EH (cell line): ENCODE measurements around the gene CPAMD8.
"Not testable (repeated sequence)": the region's sequence is repeated elsewhere in the genome, so short reads cannot be mapped to it uniquely, and the experiment has no call there.

Experiments
- DNase-seq: peaks from one replicate; pipeline ENCODE4 v3.0.0-alpha.2; 2015; ENCODE audit warnings: low read depth

Gene CPAMD8

GRCh38 chr19:16874978-16875299, 151.7 kb downstream of the CPAMD8 start:
- DNase-seq, result not testable (repeated sequence)

GRCh38 chr19:16874250-16874977, 152.2 kb downstream of the CPAMD8 start:
- DNase-seq, result no peak

GRCh38 chr19:16873594-16873993, 153.0 kb downstream of the CPAMD8 start:
- DNase-seq, result no peak

GRCh38 chr19:16872728-16873127, 153.9 kb downstream of the CPAMD8 start:
- DNase-seq, result no peak

GRCh38 chr19:16871871-16872270, 154.7 kb downstream of the CPAMD8 start:
- DNase-seq, result no peak

- DNase-seq, result no peak
Measured at GRCh38 chr19:16869331-16869972, 157.2 kb downstream of the CPAMD8 start.

- DNase-seq, result no peak
Measured at GRCh38 chr19:16868423-16869130, 158.0 kb downstream of the CPAMD8 start.

- no peak for DNase-seq
Measured at GRCh38 chr19:16867211-16867610, 159.4 kb downstream of the CPAMD8 start.

- DNase-seq, result no peak
Measured at GRCh38 chr19:16862826-16863415, 163.7 kb downstream of the CPAMD8 start.

- peak; percentile 11 for DNase-seq
Measured at GRCh38 chr19:16861834-16862233, 164.8 kb downstream of the CPAMD8 start.

GRCh38 chr19:16861011-16861410, 165.6 kb downstream of the CPAMD8 start:
- DNase-seq, result no peak

- DNase-seq, result peak; percentile 80
Measured at GRCh38 chr19:16860118-16860517, 166.5 kb downstream of the CPAMD8 start.

- DNase-seq, result no peak
Measured at GRCh38 chr19:16859626-16860025, 167.0 kb downstream of the CPAMD8 start.

GRCh38 chr19:16856091-16856490, 170.5 kb downstream of the CPAMD8 start:
- DNase-seq, result no peak

GRCh38 chr19:16853066-16853465, 173.5 kb downstream of the CPAMD8 start:
- no peak for DNase-seq

GRCh38 chr19:16851031-16851712, 175.4 kb downstream of the CPAMD8 start:
- DNase-seq, result peak; percentile 72

- peak; percentile 66 for DNase-seq
Measured at GRCh38 chr19:16850133-16850532, 176.5 kb downstream of the CPAMD8 start.

- peak; percentile 40 for DNase-seq
Measured at GRCh38 chr19:16849168-16849567, 177.4 kb downstream of the CPAMD8 start.

- DNase-seq, result no peak
Measured at GRCh38 chr19:16847430-16847829, 179.2 kb downstream of the CPAMD8 start.

GRCh38 chr19:16846901-16847300, 179.7 kb downstream of the CPAMD8 start:
- no peak for DNase-seq
